ENCODE measurements around the gene SELPLG. TPM values are rescaled to one million over a fixed set of nuclear protein-coding genes. Genes with fewer than 3 reads are reported as not detected.
A peak's percentile ranks its signal among the peaks of the same experiment; 100 is the strongest.

SELPLG gene
- total RNA-seq, 1 donor from 2014 or later: not detected

GRCh38 chr12:108622921-108623514, 10.7 kb downstream of the SELPLG start:
- H3K9me3 ChIP-seq (ENCODE audit: low read depth): no peaks in the 10 kb centered on the region
- H2AFZ ChIP-seq (replicated peaks): peak overlapping the region; percentile 100
- Mint-ChIP-seq H3K9me3 (no peaks in the 10 kb centered on the region), H3K4me3 (no peak overlapping the region), H3K36me3 (no peaks in the 10 kb centered on the region), H3K4me1 (peaks cover 23% of the 10 kb centered on the region), H3K27me3 (ENCODE audit: insufficient read depth, low read depth) (peaks cover 14% of the 10 kb centered on the region), H3K27ac (peak overlapping the region; percentile 97)
- no peaks in the 10 kb centered on the region for H3K79me2 ChIP-seq (ENCODE audit: low read depth)
- no peaks in the 10 kb centered on the region for H4K20me1 ChIP-seq (ENCODE audit: low read depth)
- no peak overlapping the region for H3K9ac ChIP-seq
- DNase-seq (ENCODE audit: low spot score): no peak
- H3F3A ChIP-seq (ENCODE audit: low read depth): no peaks in the 10 kb centered on the region
- TF ChIP-seq, protein P1, sequence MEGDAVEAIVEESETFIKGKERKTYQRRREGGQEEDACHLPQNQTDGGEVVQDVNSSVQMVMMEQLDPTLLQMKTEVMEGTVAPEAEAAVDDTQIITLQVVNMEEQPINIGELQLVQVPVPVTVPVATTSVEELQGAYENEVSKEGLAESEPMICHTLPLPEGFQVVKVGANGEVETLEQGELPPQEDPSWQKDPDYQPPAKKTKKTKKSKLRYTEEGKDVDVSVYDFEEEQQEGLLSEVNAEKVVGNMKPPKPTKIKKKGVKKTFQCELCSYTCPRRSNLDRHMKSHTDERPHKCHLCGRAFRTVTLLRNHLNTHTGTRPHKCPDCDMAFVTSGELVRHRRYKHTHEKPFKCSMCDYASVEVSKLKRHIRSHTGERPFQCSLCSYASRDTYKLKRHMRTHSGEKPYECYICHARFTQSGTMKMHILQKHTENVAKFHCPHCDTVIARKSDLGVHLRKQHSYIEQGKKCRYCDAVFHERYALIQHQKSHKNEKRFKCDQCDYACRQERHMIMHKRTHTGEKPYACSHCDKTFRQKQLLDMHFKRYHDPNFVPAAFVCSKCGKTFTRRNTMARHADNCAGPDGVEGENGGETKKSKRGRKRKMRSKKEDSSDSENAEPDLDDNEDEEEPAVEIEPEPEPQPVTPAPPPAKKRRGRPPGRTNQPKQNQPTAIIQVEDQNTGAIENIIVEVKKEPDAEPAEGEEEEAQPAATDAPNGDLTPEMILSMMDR (IDR thresholded peaks at IDR 0.05): no peak
- TF ChIP-seq EZH2 (IDR thresholded peaks at IDR 0.05) (no peak), EZH2phosphoT487 (IDR thresholded peaks at IDR 0.05) (no peak)
- H3K36me3 ChIP-seq: no peaks in the 10 kb centered on the region
- H3K4me2 ChIP-seq: no peak overlapping the region
- no peak overlapping the region for H3K27ac ChIP-seq
- H3K4me3 ChIP-seq: no peak overlapping the region
- peaks cover 8% of the 10 kb centered on the region for H3K4me1 ChIP-seq
- no peaks in the 10 kb centered on the region for H3K27me3 ChIP-seq

GRCh38 chr12:108622421-108622820, 11.3 kb downstream of the SELPLG start:
- Mint-ChIP-seq H3K9me3 (no peaks in the 10 kb centered on the region), H3K27ac (peak overlapping the region; percentile 97), H3K36me3 (no peaks in the 10 kb centered on the region), H3K4me1 (peaks cover 25% of the 10 kb centered on the region), H3K4me3 (peak overlapping the region; percentile 7), H3K27me3 (ENCODE audit: insufficient read depth, low read depth) (peaks cover 14% of the 10 kb centered on the region)
- Histone ChIP-seq H3K9ac (no peak overlapping the region), H2AFZ (replicated peaks) (peak overlapping the region; percentile 100), H3K27ac (no peak overlapping the region), H3K36me3 (no peaks in the 10 kb centered on the region), H3K4me1 (peaks cover 8% of the 10 kb centered on the region), H3F3A (ENCODE audit: low read depth) (no peaks in the 10 kb centered on the region), H3K4me3 (no peak overlapping the region), H3K4me2 (peak overlapping the region; percentile 31), H3K79me2 (ENCODE audit: low read depth) (no peaks in the 10 kb centered on the region), H3K9me3 (ENCODE audit: low read depth) (no peaks in the 10 kb centered on the region), H4K20me1 (ENCODE audit: low read depth) (no peaks in the 10 kb centered on the region), H3K27me3 (no peaks in the 10 kb centered on the region)
- peak; percentile 63 for DNase-seq (ENCODE audit: low spot score)
- no peak for TF ChIP-seq EZH2phosphoT487 (IDR thresholded peaks at IDR 0.05)
- TF ChIP-seq EZH2 (IDR thresholded peaks at IDR 0.05): no peak
- TF ChIP-seq, protein P1 (IDR thresholded peaks at IDR 0.05): no peak

- H3K27me3 ChIP-seq: no peaks in the 10 kb centered on the region
- H3K9ac ChIP-seq: no peak overlapping the region
- no peaks in the 10 kb centered on the region for H3K36me3 ChIP-seq
- no peaks in the 10 kb centered on the region for H3K9me3 Mint-ChIP-seq
- no peak overlapping the region for H3K27ac ChIP-seq
- no peaks in the 10 kb centered on the region for H3K79me2 ChIP-seq (ENCODE audit: low read depth)
- no peaks in the 10 kb centered on the region for H3F3A ChIP-seq (ENCODE audit: low read depth)
- H3K27me3 Mint-ChIP-seq (ENCODE audit: insufficient read depth, low read depth): peaks cover 15% of the 10 kb centered on the region
- H3K36me3 Mint-ChIP-seq: no peaks in the 10 kb centered on the region
- H3K9me3 ChIP-seq (ENCODE audit: low read depth): no peaks in the 10 kb centered on the region
- peaks cover 8% of the 10 kb centered on the region for H3K4me1 ChIP-seq
- H3K27ac Mint-ChIP-seq: peak overlapping the region; percentile 68
- H4K20me1 ChIP-seq (ENCODE audit: low read depth): no peaks in the 10 kb centered on the region
- H3K4me3 ChIP-seq: no peak overlapping the region
- no peak overlapping the region for H2AFZ ChIP-seq (replicated peaks)
- H3K4me3 Mint-ChIP-seq: no peak overlapping the region
- no peak for TF ChIP-seq EZH2 (IDR thresholded peaks at IDR 0.05)
- TF ChIP-seq, protein P1 (IDR thresholded peaks at IDR 0.05): no peak
- TF ChIP-seq EZH2phosphoT487 (IDR thresholded peaks at IDR 0.05): no peak
- no peak overlapping the region for H3K4me2 ChIP-seq
- peaks cover 25% of the 10 kb centered on the region for H3K4me1 Mint-ChIP-seq
- no peak for DNase-seq (ENCODE audit: low spot score)
Measured at GRCh38 chr12:108621161-108621560, 12.5 kb downstream of the SELPLG start.

All from neural progenitor cell (in vitro differentiated cells).